Mammary epithelial cell (primary cell): Measurements from ENCODE around the gene SEPTIN2.

ENCODE experiments used
- EZH2 ChIP-seq: IDR thresholded peaks from 2 replicates; pipeline ENCODE4 v1.6.1; 2012; ENCODE audit warnings: low read length, inconsistent platforms, borderline replicate concordance
- TF ChIP-seq, protein P1 (sequence below), 2 donors: IDR thresholded peaks in 1 of 2; conservative IDR thresholded peaks in 1 of 2; 2 replicates each; pipeline ENCODE4 v1.5.1; 2011 to 2012; ENCODE audit warnings: inconsistent platforms in 2 of 2, low read length in 2 of 2, mild to moderate bottlenecking in 2 of 2, control low read depth in 1 of 2, low read depth in 1 of 2; ENCODE audit not compliant: insufficient read depth in 1 of 2; ENCODE audit errors: extremely low read depth in 1 of 2

DNA sequence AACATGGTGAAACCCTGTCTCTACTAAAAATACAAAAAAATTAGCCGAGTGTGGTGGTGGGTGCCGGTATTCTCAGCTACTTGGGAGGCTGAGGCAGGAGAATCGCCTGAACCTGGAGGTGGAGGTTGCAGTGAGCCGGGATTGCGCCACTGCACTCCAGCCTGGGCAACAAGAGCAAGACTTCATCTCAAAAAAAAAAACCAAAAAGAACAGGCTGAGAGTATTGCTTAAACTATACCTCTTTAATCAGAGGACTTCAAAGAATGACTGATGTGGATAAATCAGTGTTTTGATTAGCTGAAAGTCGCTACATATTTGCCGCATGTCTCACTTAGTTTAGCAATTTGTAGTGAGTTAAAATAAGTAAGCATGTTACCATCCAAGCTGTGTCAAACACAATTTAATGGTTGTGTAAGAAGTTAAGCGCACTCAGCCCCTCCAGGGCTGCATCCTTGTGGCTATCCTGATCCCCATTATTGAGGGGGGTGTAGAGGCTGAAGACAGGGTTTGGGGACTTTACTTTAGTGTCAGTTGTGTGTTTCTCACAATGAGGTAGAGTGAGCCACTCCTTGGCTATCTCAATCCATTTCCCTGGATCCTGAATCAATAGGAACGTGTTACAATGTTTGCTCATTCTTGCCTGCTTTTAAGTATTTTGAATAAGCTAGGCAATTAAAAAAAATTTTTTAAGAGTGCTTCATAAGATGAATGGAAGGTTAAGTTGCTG, 29.4 kb downstream of the SEPTIN2 start:
- TF ChIP-seq, protein P1, sequence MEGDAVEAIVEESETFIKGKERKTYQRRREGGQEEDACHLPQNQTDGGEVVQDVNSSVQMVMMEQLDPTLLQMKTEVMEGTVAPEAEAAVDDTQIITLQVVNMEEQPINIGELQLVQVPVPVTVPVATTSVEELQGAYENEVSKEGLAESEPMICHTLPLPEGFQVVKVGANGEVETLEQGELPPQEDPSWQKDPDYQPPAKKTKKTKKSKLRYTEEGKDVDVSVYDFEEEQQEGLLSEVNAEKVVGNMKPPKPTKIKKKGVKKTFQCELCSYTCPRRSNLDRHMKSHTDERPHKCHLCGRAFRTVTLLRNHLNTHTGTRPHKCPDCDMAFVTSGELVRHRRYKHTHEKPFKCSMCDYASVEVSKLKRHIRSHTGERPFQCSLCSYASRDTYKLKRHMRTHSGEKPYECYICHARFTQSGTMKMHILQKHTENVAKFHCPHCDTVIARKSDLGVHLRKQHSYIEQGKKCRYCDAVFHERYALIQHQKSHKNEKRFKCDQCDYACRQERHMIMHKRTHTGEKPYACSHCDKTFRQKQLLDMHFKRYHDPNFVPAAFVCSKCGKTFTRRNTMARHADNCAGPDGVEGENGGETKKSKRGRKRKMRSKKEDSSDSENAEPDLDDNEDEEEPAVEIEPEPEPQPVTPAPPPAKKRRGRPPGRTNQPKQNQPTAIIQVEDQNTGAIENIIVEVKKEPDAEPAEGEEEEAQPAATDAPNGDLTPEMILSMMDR (conservative IDR thresholded peaks at IDR 0.05 in 1 of 2, IDR thresholded peaks at IDR 0.05 in 1 of 2; ENCODE audit: extremely low read depth in 1 of 2, insufficient read depth in 1 of 2, low read depth in 1 of 2, low read length in 2 of 2): no peak
- no peak for TF ChIP-seq EZH2
